Neuronal stem cell (in vitro differentiated cells): ENCODE results near the gene ZNF488.

Source experiments
- DNase-seq: peaks from one replicate; pipeline ENCODE4 v3.0.0-alpha.2; 2013; ENCODE audit warnings: low spot score
- H2AFZ ChIP-seq: one replicate; pipeline ENCODE4 v1.6.1; 2013; ENCODE audit warnings: mild to moderate bottlenecking, low read length, inconsistent platforms
- H2AK5ac ChIP-seq: 2 replicates; pipeline ENCODE4 v1.6.1; 2013; ENCODE audit warnings: low read depth, mild to moderate bottlenecking, inconsistent platforms, low read length, moderate library complexity, mixed read lengths
- H2BK120ac ChIP-seq: 2 replicates; pipeline ENCODE4 v1.6.1; 2013; ENCODE audit warnings: low read depth, mild to moderate bottlenecking, inconsistent platforms, low read length, moderate library complexity, mixed read lengths
- H2BK12ac ChIP-seq: one replicate; pipeline ENCODE4 v1.6.1; 2013; ENCODE audit warnings: low read length, inconsistent platforms
- H2BK15ac ChIP-seq: 2 replicates; pipeline ENCODE4 v1.6.1; 2013; ENCODE audit warnings: mild to moderate bottlenecking, low read length, inconsistent platforms, mixed read lengths
- H2BK5ac ChIP-seq: one replicate; pipeline ENCODE4 v1.6.1; 2013; ENCODE audit warnings: inconsistent platforms, mild to moderate bottlenecking, low read length, moderate library complexity
- H3K14ac ChIP-seq: one replicate; pipeline ENCODE4 v1.6.1; 2013; ENCODE audit warnings: low read length, inconsistent platforms
- H3K18ac ChIP-seq: 2 replicates; pipeline ENCODE4 v1.6.1; 2013; ENCODE audit warnings: low read length, inconsistent platforms
- H3K23ac ChIP-seq: 2 replicates; pipeline ENCODE4 v1.6.1; 2013; ENCODE audit warnings: low read depth, mild to moderate bottlenecking, mixed read lengths, low read length, inconsistent platforms; ENCODE audit not compliant: poor library complexity
- H3K27ac ChIP-seq: replicated peaks from 3 replicates; pipeline ENCODE4 v1.5.1; 2013; ENCODE audit warnings: low read length, inconsistent platforms
- H3K27me3 ChIP-seq, 3 experiments: 2 replicates each; pipeline ENCODE4 v1.6.1; 2013; ENCODE audit warnings: low read length in 3 of 3, mild to moderate bottlenecking in 2 of 3, inconsistent platforms in 1 of 3, low read depth in 1 of 3, mixed read lengths in 1 of 3, moderate library complexity in 1 of 3; ENCODE audit not compliant: control insufficient read depth in 3 of 3, insufficient read depth in 3 of 3
- H3K36me3 ChIP-seq, 2 donors: replicated peaks in 1 of 2; 2 replicates each; pipeline ENCODE4 v1.6.1; 2013; ENCODE audit warnings: low read length in 2 of 2; ENCODE audit not compliant: control insufficient read depth in 2 of 2, insufficient read depth in 2 of 2
- H3K4ac ChIP-seq: 2 replicates; pipeline ENCODE4 v1.6.1; 2013; ENCODE audit warnings: inconsistent platforms, mild to moderate bottlenecking, low read length, moderate library complexity
- H3K4me1 ChIP-seq, 2 donors: 1 replicate in 1 of 2; 2 replicates in 1 of 2; pipeline ENCODE4 v1.6.1; 2013; ENCODE audit warnings: low read length in 2 of 2, low read depth in 1 of 2; ENCODE audit not compliant: control insufficient read depth in 2 of 2, insufficient read depth in 1 of 2
- H3K4me2 ChIP-seq: one replicate; pipeline ENCODE4 v1.6.1; 2013; ENCODE audit warnings: mild to moderate bottlenecking, low read length, inconsistent platforms; ENCODE audit not compliant: insufficient read depth, poor library complexity, severe bottlenecking
- H3K4me3 ChIP-seq, 2 donors: 2 replicates each; pipeline ENCODE4 v1.5.1; 2013; ENCODE audit warnings: low read length in 2 of 2, mild to moderate bottlenecking in 2 of 2, inconsistent platforms in 1 of 2, moderate library complexity in 1 of 2
- H3K79me1 ChIP-seq: one replicate; pipeline ENCODE4 v1.6.1; 2013; ENCODE audit warnings: low read depth, mild to moderate bottlenecking, inconsistent platforms, low read length, moderate library complexity
- H3K9ac ChIP-seq: one replicate; pipeline ENCODE4 v1.6.1; 2013; ENCODE audit warnings: mild to moderate bottlenecking, low read depth, low read length, inconsistent platforms; ENCODE audit not compliant: poor library complexity
- H3K9me3 ChIP-seq, 2 donors: replicated peaks in 1 of 2; 2 replicates each; pipeline versions ENCODE3 to v1.6.1; 2013; ENCODE audit warnings: low read length in 2 of 2, mild to moderate bottlenecking in 2 of 2, inconsistent platforms in 1 of 2, low read depth in 1 of 2, mixed read lengths in 1 of 2, moderate library complexity in 1 of 2; ENCODE audit not compliant: control insufficient read depth in 2 of 2, insufficient read depth in 1 of 2
- H4K8ac ChIP-seq: one replicate; pipeline ENCODE4 v1.6.1; 2013; ENCODE audit warnings: low read depth, mild to moderate bottlenecking, inconsistent platforms, low read length, moderate library complexity
- H4K91ac ChIP-seq: one replicate; pipeline ENCODE4 v1.6.1; 2013; ENCODE audit warnings: low read length, low read depth, mild to moderate bottlenecking, inconsistent platforms; ENCODE audit not compliant: poor library complexity
- WGBS, 2 donors: extraction: QIAGEN DNeasy Blood & Tissue Kit; methylation state at CpG; one replicate each; pipeline ENCODE4 v1.1.7; 2013; ENCODE audit warnings: missing lambda C conversion rate in 2 of 2, mixed read lengths in 1 of 2; ENCODE audit not compliant: insufficient read length in 2 of 2, insufficient replicate concordance in 1 of 2; ENCODE audit errors: extremely low coverage in 2 of 2; 5-methylcytosine and 5-hydroxymethylcytosine counted together

The ZNF488 gene

GRCh38 chr10:47405857-47406547 lies 21.9 kb upstream of the ZNF488 start:
- Histone ChIP-seq H3K9ac (no peak overlapping the region), H2BK5ac (peak overlapping the region; percentile 12), H3K4me2 (no peak overlapping the region), H2AFZ (no peak overlapping the region), H3K27ac (no peak overlapping the region), H2BK12ac (no peak overlapping the region), H3K36me3 (peaks cover 0 to 1% of the 10 kb centered on the region in 2 donors), H3K79me1 (no peaks in the 10 kb centered on the region), H3K4me3 (no peak overlapping the region), H2BK120ac (peak overlapping the region; percentile 25), H4K91ac (peak overlapping the region; percentile 13), H3K4me1 (peaks cover 24 to 30% of the 10 kb centered on the region in 2 donors), H3K18ac (peak overlapping the region; percentile 23), H2BK15ac (peak overlapping the region; percentile 22), H3K23ac (peak overlapping the region; percentile 17), H3K9me3 (peaks cover 0 to 3% of the 10 kb centered on the region in 2 donors), H2AK5ac (no peak overlapping the region), H3K4ac (no peak overlapping the region), H3K14ac (peak overlapping the region; percentile 43), H4K8ac (no peak overlapping the region), H3K27me3 (peaks cover 0 to 5% (median 2%) of the 10 kb centered on the region in 3 experiments)
- no peak for DNase-seq
- no CpG with 5 or more reads among the region's 11 CpGs for WGBS, 2 donors

GRCh38 chr10:47404937-47405336 lies 20.8 kb upstream of the ZNF488 start:
- H3K9me3 ChIP-seq, result peaks cover 0 to 2% of the 10 kb centered on the region in 2 donors
- no peak overlapping the region for H2AFZ ChIP-seq
- no peak overlapping the region for H2BK120ac ChIP-seq
- H3K27me3 ChIP-seq, result peaks cover 0 to 4% (median 2%) of the 10 kb centered on the region in 3 experiments
- H3K4me2 ChIP-seq, result no peak overlapping the region
- no peaks in the 10 kb centered on the region for H3K79me1 ChIP-seq
- no peak for DNase-seq
- H3K4me3 ChIP-seq, result no peak overlapping the region
- no peak overlapping the region for H3K18ac ChIP-seq
- H4K91ac ChIP-seq, result no peak overlapping the region
- H2BK5ac ChIP-seq, result no peak overlapping the region
- no peak overlapping the region for H2BK15ac ChIP-seq
- H3K23ac ChIP-seq, result no peak overlapping the region
- no peak overlapping the region for H4K8ac ChIP-seq
- no peak overlapping the region for H3K27ac ChIP-seq
- no peak overlapping the region for H3K14ac ChIP-seq
- no CpG with 5 or more reads among the region's 2 CpGs for WGBS, 2 donors
- H3K36me3 ChIP-seq, result peaks cover 0 to 1% of the 10 kb centered on the region in 2 donors
- no peak overlapping the region for H2AK5ac ChIP-seq
- no peak overlapping the region for H2BK12ac ChIP-seq
- H3K4me1 ChIP-seq, result peaks cover 24 to 30% of the 10 kb centered on the region in 2 donors
- H3K9ac ChIP-seq, result no peak overlapping the region
- no peak overlapping the region for H3K4ac ChIP-seq

GRCh38 chr10:47404446-47404845 lies 20.4 kb upstream of the ZNF488 start:
- no peak overlapping the region for H3K4ac ChIP-seq
- peaks cover 2 to 3% of the 10 kb centered on the region in 2 donors for H3K9me3 ChIP-seq
- H3K4me3 ChIP-seq, result no peak overlapping the region
- peaks cover 0 to 2% (median 0%) of the 10 kb centered on the region in 3 experiments for H3K27me3 ChIP-seq
- peak overlapping the region; percentile 93 for H2AK5ac ChIP-seq
- no peak for DNase-seq
- H3K9ac ChIP-seq, result no peak overlapping the region
- no peak overlapping the region for H3K4me2 ChIP-seq
- no peak overlapping the region for H3K23ac ChIP-seq
- H3K14ac ChIP-seq, result peak overlapping the region; percentile 21
- H4K8ac ChIP-seq, result no peak overlapping the region
- H4K91ac ChIP-seq, result no peak overlapping the region
- H3K4me1 ChIP-seq, result peaks cover 22 to 26% of the 10 kb centered on the region in 2 donors
- peak overlapping the region; percentile 65 for H2BK15ac ChIP-seq
- no peak overlapping the region for H2AFZ ChIP-seq
- H2BK12ac ChIP-seq, result no peak overlapping the region
- peaks cover 0 to 1% of the 10 kb centered on the region in 2 donors for H3K36me3 ChIP-seq
- H3K79me1 ChIP-seq, result no peaks in the 10 kb centered on the region
- no peak overlapping the region for H2BK120ac ChIP-seq
- H3K18ac ChIP-seq, result peak overlapping the region; percentile 66
- no peak overlapping the region for H2BK5ac ChIP-seq
- no CpG with 5 or more reads among the region's 6 CpGs for WGBS, 2 donors
- no peak overlapping the region for H3K27ac ChIP-seq

GRCh38 chr10:47403446-47404318 lies 19.6 kb upstream of the ZNF488 start:
- no CpG with 5 or more reads among the region's 6 CpGs for WGBS, 2 donors

More at GRCh38 chr10:47403446-47404318, 19.6 kb upstream of the ZNF488 start:
- Histone ChIP-seq H3K79me1 (no peaks in the 10 kb centered on the region), H2BK12ac (peak overlapping the region; percentile 49), H3K14ac (peak overlapping the region; percentile 87), H2AFZ (peak overlapping the region; percentile 32), H4K91ac (no peak overlapping the region), H2AK5ac (peak overlapping the region; percentile 93), H2BK120ac (peak overlapping the region; percentile 32), H3K9me3 (peaks cover 2 to 3% of the 10 kb centered on the region in 2 donors), H2BK15ac (peak overlapping the region; percentile 65), H3K4ac (peak overlapping the region; percentile 42), H3K4me3 (no peak overlapping the region), H3K18ac (peak overlapping the region; percentile 97), H2BK5ac (peak overlapping the region; percentile 57), H3K23ac (peak overlapping the region; percentile 56), H3K4me2 (no peak overlapping the region), H3K27ac (no peak overlapping the region), H4K8ac (no peak overlapping the region), H3K27me3 (peaks cover 0 to 2% (median 0%) of the 10 kb centered on the region in 3 experiments), H3K4me1 (peaks cover 18 to 23% of the 10 kb centered on the region in 2 donors), H3K9ac (no peak overlapping the region), H3K36me3 (peaks cover 0 to 1% of the 10 kb centered on the region in 2 donors)
- no peak for DNase-seq
